B cell (primary cell): ENCODE results near the gene TAF4. TPM values are rescaled to one million over a fixed set of nuclear protein-coding genes. Genes with fewer than 3 reads are reported as not detected.

Experiments
- ATAC-seq: fragments of 200-7000 bp; cut with Tn5 transposase; one replicate; pipeline ENCODE4 v1.10.0; 2021; ENCODE audit warnings: low read depth, mild to moderate bottlenecking, moderate number of reproducible peaks, moderate library complexity
- CTCF ChIA-PET: fragments of 350-600 bp; sonication (Branson Sonifier 250); formaldehyde crosslinking; loops from one replicate; lab custom pipeline; 2021; ENCODE audit warnings: antibody characterized with exemption, inconsistent platforms; lab: Charles Lee
- POLR2A ChIA-PET: fragments of 350-600 bp; sonication (Branson Sonifier 250); formaldehyde crosslinking; loops from one replicate; lab custom pipeline; 2021; ENCODE audit warnings: antibody characterized with exemption; lab: Charles Lee
- DNase-seq: peaks from one replicate; pipeline ENCODE4 v3.0.0; 2013
- H2AFZ ChIP-seq: 2 replicates; pipeline ENCODE4 v1.6.1; 2012; ENCODE audit warnings: mild to moderate bottlenecking, low read depth, low read length; ENCODE audit not compliant: insufficient read depth, poor library complexity, severe bottlenecking
- H3K27ac ChIP-seq, 2 donors: 1 replicate in 1 of 2; 2 replicates in 1 of 2; pipeline ENCODE4 v1.5.1; 2012 to 2013; ENCODE audit warnings: low read length in 2 of 2, mild to moderate bottlenecking in 2 of 2, moderate library complexity in 1 of 2
- H3K27me3 ChIP-seq, 4 experiments: fragments of 200-600 bp in 1 of 4; sonication (generic) in 1 of 4; replicated peaks in 1 of 4; 1 replicate in 2 of 4; 2 replicates in 2 of 4; pipeline versions ENCODE4 v1.6.1 to v1.7.0; 2013 to 2016; ENCODE audit warnings: low read length in 3 of 4, mild to moderate bottlenecking in 2 of 4, mixed read lengths in 1 of 4, moderate library complexity in 1 of 4; ENCODE audit not compliant: insufficient read depth in 4 of 4, control insufficient read depth in 3 of 4; ENCODE audit errors: control extremely low read depth in 1 of 4
- H3K36me3 ChIP-seq, 2 experiments: replicated peaks in 1 of 2; 1 replicate in 1 of 2; 2 replicates in 1 of 2; pipeline versions ENCODE4 v1.6.1 to v1.7.1; 2013; ENCODE audit warnings: low read length in 1 of 2; ENCODE audit not compliant: insufficient read depth in 2 of 2, control insufficient read depth in 1 of 2; ENCODE audit errors: control extremely low read depth in 1 of 2, extremely low read depth in 1 of 2
- H3K4me1 ChIP-seq, 2 donors: fragments of 200-600 bp in 1 of 2; sonication (generic) in 1 of 2; 1 replicate in 1 of 2; 2 replicates in 1 of 2; pipeline versions ENCODE4 v1.5.1 to v1.6.1; 2013 to 2017; ENCODE audit warnings: low read length in 2 of 2; ENCODE audit not compliant: control insufficient read depth in 2 of 2, insufficient read depth in 2 of 2
- H3K4me2 ChIP-seq: replicated peaks from 2 replicates; pipeline ENCODE3; 2012; ENCODE audit warnings: mild to moderate bottlenecking, low read depth, low read length; ENCODE audit not compliant: poor library complexity, severe bottlenecking
- H3K4me3 ChIP-seq, 5 experiments: fragments of 200-600 bp in 1 of 5; sonication (generic) in 1 of 5; 1 replicate in 3 of 5; 2 replicates in 2 of 5; pipeline versions ENCODE4 v1.5.1 to v1.7.0; 2011 to 2016; ENCODE audit warnings: low read length in 4 of 5, mild to moderate bottlenecking in 4 of 5, low read depth in 2 of 5, control low read depth in 1 of 5, moderate library complexity in 1 of 5; ENCODE audit not compliant: insufficient read depth in 1 of 5; ENCODE audit errors: control extremely low read depth in 1 of 5, extremely low read depth in 1 of 5
- H3K79me2 ChIP-seq: fragments of 200-600 bp; sonication (generic); one replicate; pipeline ENCODE4 v1.6.0; 2016; ENCODE audit warnings: low read length; ENCODE audit not compliant: control insufficient read depth, insufficient read depth
- H3K9ac ChIP-seq: fragments of 200-600 bp; sonication (generic); 2 replicates; pipeline ENCODE4 v1.6.1; 2017; ENCODE audit warnings: mild to moderate bottlenecking, low read length, moderate library complexity
- H3K9me3 ChIP-seq, 3 donors: one replicate each; pipeline versions ENCODE4 v1.6.1 to v1.7.1; 2013; ENCODE audit warnings: low read length in 2 of 3; ENCODE audit not compliant: control insufficient read depth in 2 of 3, insufficient read depth in 1 of 3; ENCODE audit errors: control extremely low read depth in 1 of 3
- H4K20me1 ChIP-seq: 2 replicates; pipeline ENCODE4 v1.6.0; 2012; ENCODE audit warnings: mild to moderate bottlenecking, low read length; ENCODE audit not compliant: insufficient read depth, control insufficient read depth, poor library complexity, severe bottlenecking
- H3K27ac Mint-ChIP-seq: one replicate; pipeline ENCODE4 v1.8.0; 2021; ENCODE audit warnings: mixed read lengths
- H3K27me3 Mint-ChIP-seq: one replicate; pipeline ENCODE4 v1.8.0; 2021; ENCODE audit warnings: mixed read lengths
- H3K4me1 Mint-ChIP-seq: one replicate; pipeline ENCODE4 v1.8.0; 2021; ENCODE audit warnings: mixed read lengths
- H3K4me3 Mint-ChIP-seq: one replicate; pipeline ENCODE4 v1.8.0; 2021; ENCODE audit warnings: mixed read lengths
- H3K9me3 Mint-ChIP-seq: one replicate; pipeline ENCODE4 v1.8.0; 2022; ENCODE audit warnings: mixed read lengths; ENCODE audit not compliant: insufficient read depth
- CTCF ChIP-seq: fragments of 200-600 bp; IDR thresholded peaks from one replicate; pipeline ENCODE4 v1.8.0; 2022; ENCODE audit warnings: antibody characterized with exemption, mild to moderate bottlenecking
- EZH2 ChIP-seq: IDR thresholded peaks from 2 replicates; pipeline ENCODE4 v1.6.1; 2012; ENCODE audit warnings: borderline replicate concordance, low read depth, mild to moderate bottlenecking, moderate library complexity, low read length; ENCODE audit not compliant: insufficient read depth, poor library complexity, severe bottlenecking
- WGBS: methylation state at CpG from one replicate; pipeline ENCODE4 v1.1.5; 2013; ENCODE audit warnings: missing lambda C conversion rate; ENCODE audit not compliant: insufficient coverage; 5-methylcytosine and 5-hydroxymethylcytosine counted together
- intact Hi-C: fragments of 100-400 bp; cut with micrococcal nuclease; formaldehyde crosslinking; loops from one replicate; pipeline ENCODE4 v1.10.0; 2022
- polyA plus RNA-seq: library from polyadenylated mRNA; depleted of rRNA; stranded (reverse); fragments of >200 nt; gene quantifications from 2 replicates; pipeline ENCODE4 v1.2.3, GENCODE V29; 2012
- total RNA-seq, 2 donors: library from RNA; stranded (reverse); fragments of 120-200 nt in 1 of 2; gene quantifications; 1 replicate in 1 of 2; 2 replicates in 1 of 2; pipeline versions ENCODE4 v1.2.3 to v1.2.4, GENCODE V29; 2013 to 2022

Gene TAF4
- total and polyA plus RNA-seq, 2 donors (not counting 1 experiment from before 2014, with no cell fraction given), result 13.9 to 39.5 TPM

GRCh38 chr20:61976263-61976643 is 89.4 kb downstream of the TAF4 start:
- WGBS, result 100% methylated on average over 9 of the region's 9 CpGs
- no peak for DNase-seq
- Mint-ChIP-seq H3K27ac (no peak overlapping the region), H3K4me3 (no peak overlapping the region), H3K4me1 (peaks cover 3% of the 10 kb centered on the region), H3K9me3 (no peaks in the 10 kb centered on the region), H3K27me3 (no peaks in the 10 kb centered on the region)
- peaks cover 9% of the 10 kb centered on the region for H4K20me1 ChIP-seq
- H3K27ac ChIP-seq, result no peak overlapping the region
- POLR2A ChIA-PET, result no interaction called here
- H3K4me3 ChIP-seq, result no peak overlapping the region
- ATAC-seq, result no peak
- H3K9ac ChIP-seq, result no peak overlapping the region
- H2AFZ ChIP-seq, result no peak overlapping the region
- CTCF ChIA-PET, result no interaction called here
- H3K36me3 ChIP-seq, result peaks cover 3 to 43% of the 10 kb centered on the region in 2 experiments
- intact Hi-C loops, result no loop called here
- no peaks in the 10 kb centered on the region for H3K9me3 ChIP-seq
- peaks cover 23% of the 10 kb centered on the region for H3K79me2 ChIP-seq
- no peak overlapping the region for H3K4me2 ChIP-seq
- H3K4me1 ChIP-seq, result no peaks in the 10 kb centered on the region
- TF ChIP-seq EZH2, result no peak
- no peak for TF ChIP-seq CTCF
- no peaks in the 10 kb centered on the region for H3K27me3 ChIP-seq

- H3K36me3 ChIP-seq, result peaks cover 3 to 40% of the 10 kb centered on the region in 2 experiments
These were observed 90.1 kb downstream of the TAF4 start for GRCh38 chr20:61975407-61976129.

More at GRCh38 chr20:61975407-61976129, 90.1 kb downstream of the TAF4 start:
- TF ChIP-seq EZH2 (no peak), CTCF (no peak)
- H3K79me2 ChIP-seq, result peaks cover 17% of the 10 kb centered on the region
- WGBS, result 100% methylated on average over 2 of the region's 11 CpGs
- no peak overlapping the region for H2AFZ ChIP-seq
- CTCF ChIA-PET, result no interaction called here
- H3K9me3 Mint-ChIP-seq, result no peaks in the 10 kb centered on the region
- no peak overlapping the region for H3K27ac ChIP-seq
- no peaks in the 10 kb centered on the region for H3K9me3 ChIP-seq
- H3K4me2 ChIP-seq, result no peak overlapping the region
- H3K4me3 Mint-ChIP-seq, result no peak overlapping the region
- ATAC-seq (no peak), DNase-seq (no peak)
- H3K27me3 Mint-ChIP-seq, result no peaks in the 10 kb centered on the region
- intact Hi-C loops, result no loop called here
- POLR2A ChIA-PET, result no interaction called here
- H3K4me3 ChIP-seq, result no peak overlapping the region
- H4K20me1 ChIP-seq, result peaks cover 9% of the 10 kb centered on the region
- H3K4me1 ChIP-seq, result no peaks in the 10 kb centered on the region
- no peak overlapping the region for H3K9ac ChIP-seq
- no peaks in the 10 kb centered on the region for H3K27me3 ChIP-seq
- no peaks in the 10 kb centered on the region for H3K4me1 Mint-ChIP-seq
- no peak overlapping the region for H3K27ac Mint-ChIP-seq
